Memory B cell (primary cell): ENCODE results near the gene U2AF1.
"Not testable (repeated sequence)": the region's sequence is repeated elsewhere in the genome, so short reads cannot be mapped to it uniquely, and the experiment has no call there.

Experiments
- ATAC-seq: fragments of 150-1000 bp; cut with Tn5 transposase; 2 replicates; pipeline ENCODE4 v1.10.0; 2021; ENCODE audit warnings: low read depth, mild to moderate bottlenecking, moderate library complexity
- DNase-seq, 2 donors: peaks; one replicate each; pipeline ENCODE4 v3.0.0; 2022; ENCODE audit warnings: low spot score in 2 of 2
- H3K27ac Mint-ChIP-seq: one replicate; pipeline ENCODE4 v1.8.0; 2022; ENCODE audit warnings: mild to moderate bottlenecking, moderate library complexity, mixed read lengths
- H3K27me3 Mint-ChIP-seq: one replicate; pipeline ENCODE4 v1.8.0; 2022; ENCODE audit warnings: mixed read lengths
- H3K36me3 Mint-ChIP-seq: one replicate; pipeline ENCODE4 v1.8.0; 2022; ENCODE audit warnings: mild to moderate bottlenecking, mixed read lengths
- H3K4me1 Mint-ChIP-seq: one replicate; pipeline ENCODE4 v1.8.0; 2022; ENCODE audit warnings: mixed read lengths
- H3K4me3 Mint-ChIP-seq: one replicate; pipeline ENCODE4 v1.8.0; 2022; ENCODE audit warnings: mild to moderate bottlenecking, moderate library complexity, mixed read lengths
- H3K9me3 Mint-ChIP-seq: one replicate; pipeline ENCODE4 v1.8.0; 2022; ENCODE audit warnings: mixed read lengths

Gene U2AF1

GRCh38 chr21:43102281-43102680, 5.1 kb downstream of the U2AF1 start:
- not testable (repeated sequence) for ATAC-seq

DNA sequence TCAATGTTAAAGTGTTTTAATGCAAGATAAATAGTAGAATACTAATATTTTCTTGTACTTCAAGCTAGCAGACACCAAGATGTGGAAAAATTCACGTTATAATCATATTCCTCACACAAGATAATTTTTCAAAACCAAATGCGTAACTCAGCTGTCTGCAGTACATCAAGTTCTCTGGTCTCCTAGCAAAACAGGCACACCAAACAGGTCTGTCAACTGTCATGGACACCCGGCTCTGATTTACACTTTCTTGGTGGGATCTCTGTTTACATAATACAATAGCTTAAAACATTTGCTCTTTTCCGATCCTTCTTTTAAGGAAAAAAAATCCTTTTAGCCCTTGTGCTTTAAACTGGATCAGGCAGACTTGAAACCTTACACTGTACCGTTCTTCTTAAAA, 5.7 kb downstream of the U2AF1 start:
- not testable (repeated sequence) for DNase-seq, H3K9me3 Mint-ChIP-seq, ATAC-seq, H3K36me3 Mint-ChIP-seq, H3K4me1 Mint-ChIP-seq, H3K27me3 Mint-ChIP-seq, H3K4me3 Mint-ChIP-seq, H3K27ac Mint-ChIP-seq

More at GRCh38 chr21:43102281-43102680, 5.1 kb downstream of the U2AF1 start:
- H3K4me1 Mint-ChIP-seq, H3K27ac Mint-ChIP-seq, H3K27me3 Mint-ChIP-seq, DNase-seq, H3K4me3 Mint-ChIP-seq, H3K36me3 Mint-ChIP-seq, H3K9me3 Mint-ChIP-seq: not testable (repeated sequence)

DNA sequence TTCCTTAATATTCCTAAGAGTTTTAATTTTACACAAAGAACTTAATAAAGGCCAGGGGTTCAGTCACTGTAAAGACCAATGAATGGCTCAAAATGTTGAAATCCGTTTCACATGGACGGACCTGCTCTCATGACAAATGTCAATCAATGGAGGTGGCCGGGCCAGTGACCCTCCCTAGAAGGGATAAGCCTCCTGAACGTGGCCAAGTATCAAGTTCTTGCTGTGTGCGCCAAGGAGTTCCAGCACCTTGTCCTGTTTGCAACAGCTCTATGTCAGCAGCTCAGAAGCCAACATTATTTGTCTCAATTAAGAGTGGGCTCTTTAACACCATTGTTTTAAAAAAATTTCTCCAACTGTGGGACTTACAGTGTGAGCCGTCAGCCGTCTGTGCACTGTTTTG, 6.4 kb downstream of the U2AF1 start:
- not testable (repeated sequence) for H3K27ac Mint-ChIP-seq, H3K4me3 Mint-ChIP-seq, DNase-seq, H3K9me3 Mint-ChIP-seq, H3K4me1 Mint-ChIP-seq, H3K36me3 Mint-ChIP-seq, ATAC-seq, H3K27me3 Mint-ChIP-seq

DNA sequence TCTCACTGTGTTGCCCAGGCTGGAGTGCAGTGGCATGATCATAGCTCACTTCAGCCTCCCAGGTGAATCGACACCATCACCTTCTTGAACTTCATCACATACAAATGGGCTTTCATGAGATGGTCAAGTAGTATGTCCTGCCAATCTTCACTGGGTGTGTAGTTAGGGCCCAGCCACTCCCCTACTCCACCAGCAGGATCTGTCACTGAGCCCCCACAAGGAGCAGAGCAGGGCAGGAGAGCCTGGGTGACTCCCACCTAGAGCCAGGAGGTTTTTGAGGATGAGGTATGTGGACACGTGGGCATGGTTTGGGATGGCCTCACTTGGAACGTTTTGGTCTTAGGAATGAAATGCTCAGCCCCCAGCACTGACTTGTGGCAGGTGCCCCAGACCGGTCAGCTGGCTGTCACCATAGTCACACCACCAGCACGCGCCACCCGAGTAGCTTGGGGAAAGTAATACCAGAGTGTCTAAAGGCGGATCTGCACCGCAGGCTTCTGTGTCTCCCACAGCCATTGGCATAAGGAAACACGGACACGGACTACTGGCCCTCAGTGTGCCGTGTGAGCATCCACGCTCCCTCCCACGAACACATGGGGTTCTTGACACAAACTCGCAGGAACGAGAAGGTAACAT, 15.3 kb downstream of the U2AF1 start:
- not testable (repeated sequence) for H3K9me3 Mint-ChIP-seq, H3K27ac Mint-ChIP-seq, DNase-seq, H3K4me1 Mint-ChIP-seq, H3K4me3 Mint-ChIP-seq, H3K27me3 Mint-ChIP-seq, H3K36me3 Mint-ChIP-seq, ATAC-seq

DNA sequence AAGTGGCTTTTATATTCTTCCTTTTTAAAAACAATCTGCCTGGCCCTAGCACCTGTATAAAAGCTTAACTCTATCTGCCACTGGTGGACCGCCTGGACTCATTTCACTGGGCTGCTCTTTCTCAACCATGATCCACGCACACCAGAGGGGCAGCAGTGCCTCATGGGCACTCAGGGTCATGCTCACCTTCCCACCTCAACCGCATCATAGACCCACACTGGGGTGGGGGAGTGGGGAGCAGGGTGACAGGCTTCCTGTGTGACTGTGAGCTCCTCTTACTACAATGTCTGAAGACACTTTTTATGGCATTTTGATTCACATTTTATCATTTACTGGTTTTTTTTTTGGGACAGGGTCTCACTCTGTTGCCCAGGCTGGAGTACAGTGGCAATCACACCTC, 16.4 kb downstream of the U2AF1 start:
- H3K9me3 Mint-ChIP-seq, H3K4me1 Mint-ChIP-seq, H3K27me3 Mint-ChIP-seq, H3K27ac Mint-ChIP-seq, ATAC-seq, H3K4me3 Mint-ChIP-seq, DNase-seq, H3K36me3 Mint-ChIP-seq: not testable (repeated sequence)

GRCh38 chr21:43089463-43089862, 17.9 kb downstream of the U2AF1 start:
- not testable (repeated sequence) for H3K36me3 Mint-ChIP-seq, H3K27ac Mint-ChIP-seq, H3K4me3 Mint-ChIP-seq, H3K9me3 Mint-ChIP-seq, DNase-seq, H3K27me3 Mint-ChIP-seq, H3K4me1 Mint-ChIP-seq, ATAC-seq

DNA sequence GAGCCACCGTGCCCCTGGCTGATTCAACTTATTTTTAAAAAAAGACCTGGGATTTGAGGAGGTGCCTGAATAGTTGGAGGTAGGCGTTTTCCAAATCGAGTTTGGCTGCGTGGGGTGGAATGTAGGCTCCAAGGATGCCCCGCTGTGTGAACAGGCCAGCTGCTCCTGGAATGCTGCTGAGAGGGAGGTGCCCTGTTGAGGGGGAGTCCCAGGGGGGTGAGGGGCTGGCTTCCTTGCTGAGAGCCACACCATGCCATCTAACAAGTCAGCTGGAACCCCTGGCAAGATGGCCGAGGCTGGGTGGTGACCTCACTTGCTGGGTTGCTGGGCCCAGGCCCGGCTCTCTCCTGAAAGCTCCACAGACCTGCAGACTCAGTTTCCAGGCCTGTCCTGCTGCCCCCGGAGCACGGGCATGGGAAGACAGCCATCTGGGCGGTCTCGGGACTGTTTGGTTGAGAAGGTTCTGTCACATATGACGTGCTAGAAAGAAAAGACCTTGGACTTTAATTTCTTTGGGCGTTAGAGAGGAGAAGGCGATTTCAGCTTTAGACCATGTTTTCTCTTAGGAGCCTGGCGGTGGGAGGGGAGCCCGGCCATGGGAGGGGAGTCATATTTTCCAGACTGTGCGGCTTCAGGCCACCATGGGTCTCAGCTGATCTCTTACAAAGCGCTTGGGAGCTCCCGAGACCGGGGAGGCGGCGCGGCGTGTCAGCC, 24.6 kb downstream of the U2AF1 start:
- not testable (repeated sequence) for H3K4me1 Mint-ChIP-seq, ATAC-seq, H3K27ac Mint-ChIP-seq, H3K27me3 Mint-ChIP-seq, H3K4me3 Mint-ChIP-seq, H3K9me3 Mint-ChIP-seq, DNase-seq, H3K36me3 Mint-ChIP-seq

GRCh38 chr21:43076643-43077042, 30.7 kb downstream of the U2AF1 start:
- H3K9me3 Mint-ChIP-seq, H3K4me1 Mint-ChIP-seq, H3K27me3 Mint-ChIP-seq, H3K36me3 Mint-ChIP-seq, H3K4me3 Mint-ChIP-seq, DNase-seq, H3K27ac Mint-ChIP-seq, ATAC-seq: not testable (repeated sequence)

GRCh38 chr21:43076023-43076637, 31.2 kb downstream of the U2AF1 start:
- not testable (repeated sequence) for H3K4me3 Mint-ChIP-seq, H3K9me3 Mint-ChIP-seq, H3K27ac Mint-ChIP-seq, DNase-seq, ATAC-seq, H3K27me3 Mint-ChIP-seq, H3K36me3 Mint-ChIP-seq, H3K4me1 Mint-ChIP-seq

DNA sequence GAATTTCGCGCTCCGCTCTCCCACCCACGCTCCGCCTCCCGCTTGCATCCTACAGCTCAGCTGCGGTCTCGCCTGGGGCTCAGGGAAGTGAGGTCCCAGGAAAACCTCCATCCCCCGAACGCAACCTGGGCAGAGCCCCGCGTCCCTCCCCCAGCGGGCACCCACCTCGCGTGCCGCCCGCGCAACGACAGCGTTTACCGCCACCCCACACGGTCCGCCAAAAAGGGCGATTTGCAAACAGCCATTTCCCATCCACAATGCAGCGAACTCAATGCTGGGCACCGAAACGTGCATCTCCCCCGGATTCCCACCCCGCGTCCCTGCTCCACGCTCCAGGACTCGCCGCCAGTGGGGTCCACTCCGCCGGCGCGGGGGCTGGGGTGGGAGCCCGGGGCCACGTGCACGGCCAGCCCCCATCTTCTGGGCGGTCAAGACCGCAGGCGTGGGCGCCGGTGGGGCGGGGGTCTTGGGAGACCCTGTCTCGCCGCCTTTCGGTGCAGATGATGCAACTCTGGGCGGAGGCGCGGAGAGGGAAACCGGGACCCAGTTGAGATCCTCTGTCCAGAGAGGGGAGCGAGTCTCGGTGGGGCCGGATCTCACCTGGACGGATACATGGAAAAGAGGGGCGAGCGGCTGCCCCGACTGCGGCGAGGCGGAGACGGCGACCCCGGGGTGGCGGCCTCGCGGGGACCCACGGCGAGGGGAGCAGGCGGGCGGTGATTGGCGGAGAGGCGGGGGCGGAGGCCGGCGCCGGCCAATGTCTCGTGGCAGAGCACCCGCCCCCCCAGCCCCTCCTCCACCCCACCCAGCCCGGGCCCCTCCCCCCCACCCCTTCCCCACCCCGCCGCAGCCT, 32.0 kb downstream of the U2AF1 start, which contains the start of gene CBS:
TSS of gene CBS (minus strand) at position 666 of the 853 bp plus-strand sequence. CDS start 3,642 bp downstream, outside the sequence.
- not testable (repeated sequence) for H3K9me3 Mint-ChIP-seq, H3K4me3 Mint-ChIP-seq, H3K4me1 Mint-ChIP-seq, H3K36me3 Mint-ChIP-seq, ATAC-seq, H3K27me3 Mint-ChIP-seq, H3K27ac Mint-ChIP-seq, DNase-seq

GRCh38 chr21:43074401-43075169, 32.8 kb downstream of the U2AF1 start:
- not testable (repeated sequence) for H3K36me3 Mint-ChIP-seq, H3K4me1 Mint-ChIP-seq, H3K27ac Mint-ChIP-seq, DNase-seq, ATAC-seq, H3K9me3 Mint-ChIP-seq, H3K27me3 Mint-ChIP-seq, H3K4me3 Mint-ChIP-seq

- H3K27me3 Mint-ChIP-seq, H3K9me3 Mint-ChIP-seq, H3K36me3 Mint-ChIP-seq, ATAC-seq, DNase-seq, H3K4me1 Mint-ChIP-seq, H3K27ac Mint-ChIP-seq, H3K4me3 Mint-ChIP-seq: not testable (repeated sequence)
Measured at GRCh38 chr21:43072742-43073141, 34.6 kb downstream of the U2AF1 start.

- DNase-seq, ATAC-seq: not testable (repeated sequence)
Measured at GRCh38 chr21:43069682-43070081, 37.7 kb downstream of the U2AF1 start.

More at GRCh38 chr21:43069682-43070081, 37.7 kb downstream of the U2AF1 start:
- H3K36me3 Mint-ChIP-seq, H3K4me3 Mint-ChIP-seq, H3K9me3 Mint-ChIP-seq, H3K27ac Mint-ChIP-seq, H3K27me3 Mint-ChIP-seq, H3K4me1 Mint-ChIP-seq: not testable (repeated sequence)
